Stomach (tissue), 4 donors: ENCODE results near the gene PATL1.

ENCODE experiments used
- POLR2A ChIP-seq, 4 donors: fragments of 450-650 bp; IDR thresholded peaks; one replicate each; pipeline ENCODE4 v1.6.1; 2016; ENCODE audit warnings: antibody characterized with exemption in 4 of 4, control low read depth in 2 of 4, mild to moderate bottlenecking in 1 of 4, moderate library complexity in 1 of 4
- POLR2AphosphoS5 ChIP-seq, 3 donors: sonication (generic); formaldehyde crosslinking; IDR thresholded peaks; one replicate each; pipeline ENCODE4 v1.6.1; 2016; ENCODE audit warnings: antibody characterized with exemption in 3 of 3
- TF ChIP-seq, protein P1 (sequence below), 7 experiments: fragments of 450-650 bp in 4 of 7; fragments of 200-600 bp in 3 of 7; sonication (generic) in 3 of 7; IDR thresholded peaks; one replicate each; pipeline ENCODE4 v1.5.1; 2016 to 2019; ENCODE audit warnings: antibody characterized with exemption in 7 of 7, control low read depth in 2 of 7, mild to moderate bottlenecking in 1 of 7

GRCh38 chr11:59668188-59668949 lies 468 bp downstream of the PATL1 start:
- TF ChIP-seq POLR2A (IDR thresholded peaks at IDR 0.05) (no peak), POLR2AphosphoS5 (IDR thresholded peaks at IDR 0.05) (no peak)
- TF ChIP-seq, protein P1, sequence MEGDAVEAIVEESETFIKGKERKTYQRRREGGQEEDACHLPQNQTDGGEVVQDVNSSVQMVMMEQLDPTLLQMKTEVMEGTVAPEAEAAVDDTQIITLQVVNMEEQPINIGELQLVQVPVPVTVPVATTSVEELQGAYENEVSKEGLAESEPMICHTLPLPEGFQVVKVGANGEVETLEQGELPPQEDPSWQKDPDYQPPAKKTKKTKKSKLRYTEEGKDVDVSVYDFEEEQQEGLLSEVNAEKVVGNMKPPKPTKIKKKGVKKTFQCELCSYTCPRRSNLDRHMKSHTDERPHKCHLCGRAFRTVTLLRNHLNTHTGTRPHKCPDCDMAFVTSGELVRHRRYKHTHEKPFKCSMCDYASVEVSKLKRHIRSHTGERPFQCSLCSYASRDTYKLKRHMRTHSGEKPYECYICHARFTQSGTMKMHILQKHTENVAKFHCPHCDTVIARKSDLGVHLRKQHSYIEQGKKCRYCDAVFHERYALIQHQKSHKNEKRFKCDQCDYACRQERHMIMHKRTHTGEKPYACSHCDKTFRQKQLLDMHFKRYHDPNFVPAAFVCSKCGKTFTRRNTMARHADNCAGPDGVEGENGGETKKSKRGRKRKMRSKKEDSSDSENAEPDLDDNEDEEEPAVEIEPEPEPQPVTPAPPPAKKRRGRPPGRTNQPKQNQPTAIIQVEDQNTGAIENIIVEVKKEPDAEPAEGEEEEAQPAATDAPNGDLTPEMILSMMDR (IDR thresholded peaks at IDR 0.05): peak in 1 of 7 experiments; percentile 11
